PC-3 (cell line): ENCODE results near the gene TCERG1L. TPM values are rescaled to one million over a fixed set of nuclear protein-coding genes. Genes with fewer than 3 reads are reported as not detected.

Experiments used
- ATAC-seq: fragments of 200-7000 bp; cut with Tn5 transposase; 2 replicates; pipeline ENCODE4 v1.9.1; 2020; ENCODE audit warnings: mild to moderate bottlenecking, moderate library complexity
- BruUV-seq: library from RNA; stranded (reverse); fragments of 400-500 nt; replicated peaks from 2 replicates; lab custom pipeline; 2021; lab: Mats Ljungman, UMichigan
- CTCF ChIA-PET: fragments of 300-600 bp; sonication (Branson Sonifier 250); formaldehyde crosslinking; loops from one replicate; lab custom pipeline; 2022; ENCODE audit warnings: antibody characterized with exemption; lab: Charles Lee
- POLR2A ChIA-PET: fragments of 300-600 bp; sonication (Branson Sonifier 250); formaldehyde crosslinking; loops from one replicate; lab custom pipeline; 2022; ENCODE audit warnings: antibody characterized with exemption; ENCODE audit not compliant: unreplicated experiment; lab: Charles Lee
- DNase-seq: peaks from one replicate; pipeline ENCODE4 v3.0.0-alpha.2; 2015
- H2AFZ ChIP-seq: fragments of 300-600 bp; sonication (generic); 2 replicates; pipeline ENCODE4 v1.6.0; 2016; ENCODE audit warnings: antibody characterized with exemption, low read length
- H3F3A ChIP-seq: fragments of 300-600 bp; sonication (generic); one replicate; pipeline ENCODE4 v1.6.0; 2017; ENCODE audit warnings: antibody characterized with exemption, low read length, control low read depth, mild to moderate bottlenecking; ENCODE audit not compliant: unreplicated experiment
- H3K27ac ChIP-seq: fragments of 300-600 bp; sonication (generic); 2 replicates; pipeline ENCODE4 v1.5.1; 2016; ENCODE audit warnings: mild to moderate bottlenecking, low read length
- H3K27me3 ChIP-seq: fragments of 300-600 bp; sonication (generic); 2 replicates; pipeline ENCODE4 v1.6.1; 2016; ENCODE audit warnings: low read length, mixed read lengths
- H3K36me3 ChIP-seq: fragments of 300-600 bp; sonication (generic); 2 replicates; pipeline ENCODE4 v1.6.1; 2016; ENCODE audit warnings: low read depth, mixed run types, low read length, mixed read lengths
- H3K4me1 ChIP-seq: fragments of 300-600 bp; sonication (generic); 2 replicates; pipeline ENCODE4 v1.5.1; 2016; ENCODE audit warnings: low read length; ENCODE audit not compliant: insufficient read depth
- H3K4me2 ChIP-seq: fragments of 300-600 bp; sonication (generic); 2 replicates; pipeline ENCODE4 v1.6.0; 2016; ENCODE audit warnings: low read length
- H3K4me3 ChIP-seq: fragments of 300-600 bp; sonication (generic); 2 replicates; pipeline ENCODE4 v1.5.1; 2016; ENCODE audit warnings: mild to moderate bottlenecking, low read length, mixed read lengths
- H3K79me2 ChIP-seq: fragments of 300-600 bp; sonication (generic); 2 replicates; pipeline ENCODE4 v1.6.1; 2017; ENCODE audit warnings: low read length, mixed read lengths
- H3K9ac ChIP-seq: fragments of 300-600 bp; sonication (generic); 2 replicates; pipeline ENCODE4 v1.6.0; 2016; ENCODE audit warnings: mild to moderate bottlenecking, low read length
- H3K9me2 ChIP-seq: fragments of 300-600 bp; sonication (generic); replicated peaks from 2 replicates; pipeline ENCODE4 v1.6.1; 2016; ENCODE audit warnings: mixed run types, low read length, mixed read lengths
- H3K9me3 ChIP-seq: fragments of 300-600 bp; sonication (generic); 2 replicates; pipeline ENCODE4 v1.6.1; 2016; ENCODE audit warnings: low read length, mixed read lengths
- H4K20me1 ChIP-seq: fragments of 300-600 bp; sonication (generic); 2 replicates; pipeline ENCODE4 v1.6.1; 2016; ENCODE audit warnings: low read length, mixed read lengths
- EZH2 ChIP-seq: fragments of 300-600 bp; sonication (generic); IDR thresholded peaks from one replicate; pipeline ENCODE4 v1.6.1; 2017; ENCODE audit warnings: antibody characterized with exemption, mild to moderate bottlenecking, low read length; ENCODE audit not compliant: unreplicated experiment
- EZH2phosphoT487 ChIP-seq: fragments of 300-600 bp; sonication (generic); IDR thresholded peaks from 2 replicates; pipeline ENCODE4 v1.6.1; 2018; ENCODE audit warnings: mild to moderate bottlenecking, antibody characterized with exemption, low read length, borderline replicate concordance
- intact Hi-C: fragments of 100-400 bp; cut with micrococcal nuclease; formaldehyde crosslinking; loops from 2 replicates; pipeline ENCODE4 v1.9.0; 2023
- total RNA-seq: library from RNA; depleted of rRNA; stranded (reverse); fragments of >200 nt; gene quantifications from 2 replicates; pipeline ENCODE4 v1.2.3, GENCODE V29; 2014
- TF ChIP-seq, protein P1 (sequence below): fragments of 300-600 bp; sonication (generic); conservative IDR thresholded peaks from 2 replicates; pipeline ENCODE4 v1.5.1; 2017; ENCODE audit warnings: antibody characterized with exemption, low read depth, mild to moderate bottlenecking, low read length

Gene TCERG1L
- total RNA-seq, 1 experiment from 2014 or later = not detected

GRCh38 chr10:131320860-131321604, 9.5 kb upstream of the TCERG1L start:
- Histone ChIP-seq H3K4me2 (no peak overlapping the region), H3K36me3 (no peaks in the 10 kb centered on the region), H3K9me2 (no peaks in the 10 kb centered on the region), H3K4me1 (no peaks in the 10 kb centered on the region), H3K27ac (no peak overlapping the region), H3K9me3 (no peaks in the 10 kb centered on the region), H3K79me2 (no peaks in the 10 kb centered on the region), H3K4me3 (no peak overlapping the region), H4K20me1 (no peaks in the 10 kb centered on the region), H3K27me3 (0 out of 2 replicates have a peak, but pooled peaks cover 3% of the 10 kb centered on the region), H3F3A (no peaks in the 10 kb centered on the region), H3K9ac (no peak overlapping the region), H2AFZ (no peak overlapping the region)
- DNase-seq (no peak), ATAC-seq (no peak)
- intact Hi-C loops = no loop called here
- CTCF ChIA-PET = no interaction called here
- BruUV-seq = no TSS peak
- POLR2A ChIA-PET = no interaction called here
- TF ChIP-seq, protein P1, sequence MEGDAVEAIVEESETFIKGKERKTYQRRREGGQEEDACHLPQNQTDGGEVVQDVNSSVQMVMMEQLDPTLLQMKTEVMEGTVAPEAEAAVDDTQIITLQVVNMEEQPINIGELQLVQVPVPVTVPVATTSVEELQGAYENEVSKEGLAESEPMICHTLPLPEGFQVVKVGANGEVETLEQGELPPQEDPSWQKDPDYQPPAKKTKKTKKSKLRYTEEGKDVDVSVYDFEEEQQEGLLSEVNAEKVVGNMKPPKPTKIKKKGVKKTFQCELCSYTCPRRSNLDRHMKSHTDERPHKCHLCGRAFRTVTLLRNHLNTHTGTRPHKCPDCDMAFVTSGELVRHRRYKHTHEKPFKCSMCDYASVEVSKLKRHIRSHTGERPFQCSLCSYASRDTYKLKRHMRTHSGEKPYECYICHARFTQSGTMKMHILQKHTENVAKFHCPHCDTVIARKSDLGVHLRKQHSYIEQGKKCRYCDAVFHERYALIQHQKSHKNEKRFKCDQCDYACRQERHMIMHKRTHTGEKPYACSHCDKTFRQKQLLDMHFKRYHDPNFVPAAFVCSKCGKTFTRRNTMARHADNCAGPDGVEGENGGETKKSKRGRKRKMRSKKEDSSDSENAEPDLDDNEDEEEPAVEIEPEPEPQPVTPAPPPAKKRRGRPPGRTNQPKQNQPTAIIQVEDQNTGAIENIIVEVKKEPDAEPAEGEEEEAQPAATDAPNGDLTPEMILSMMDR = no peak
- TF ChIP-seq EZH2 (no peak), EZH2phosphoT487 (no peak)

- H4K20me1 ChIP-seq = no peaks in the 10 kb centered on the region
- H3K4me1 ChIP-seq = no peaks in the 10 kb centered on the region
- no peaks in the 10 kb centered on the region for H3F3A ChIP-seq
- H3K4me2 ChIP-seq = no peak overlapping the region
- ChIA-PET CTCF (no interaction called here), POLR2A (no interaction called here)
- no TSS peak for BruUV-seq
- TF ChIP-seq, protein P1 = no peak
- TF ChIP-seq EZH2phosphoT487 (no peak), EZH2 (no peak)
- ATAC-seq (no peak), DNase-seq (no peak)
- no peak overlapping the region for H3K27ac ChIP-seq
- H3K9me2 ChIP-seq = no peaks in the 10 kb centered on the region
- H3K27me3 ChIP-seq = 0 out of 2 replicates have a peak, but pooled peaks cover 3% of the 10 kb centered on the region
- H3K9ac ChIP-seq = no peak overlapping the region
- H3K9me3 ChIP-seq = no peaks in the 10 kb centered on the region
- H3K4me3 ChIP-seq = no peak overlapping the region
- H3K79me2 ChIP-seq = no peaks in the 10 kb centered on the region
- no peak overlapping the region for H2AFZ ChIP-seq
- intact Hi-C loops = no loop called here
- no peaks in the 10 kb centered on the region for H3K36me3 ChIP-seq
Measured at GRCh38 chr10:131318814-131319213, 7.3 kb upstream of the TCERG1L start.

- no peaks in the 10 kb centered on the region for H3K9me3 ChIP-seq
- no peak overlapping the region for H3K4me3 ChIP-seq
- no peaks in the 10 kb centered on the region for H3K79me2 ChIP-seq
- H3K27ac ChIP-seq = no peak overlapping the region
- H3K36me3 ChIP-seq = no peaks in the 10 kb centered on the region
- CTCF ChIA-PET = no interaction called here
- H3K9ac ChIP-seq = no peak overlapping the region
- intact Hi-C loops = no loop called here
- no peaks in the 10 kb centered on the region for H3K4me1 ChIP-seq
- no peaks in the 10 kb centered on the region for H4K20me1 ChIP-seq
- POLR2A ChIA-PET = no interaction called here
- 0 out of 2 replicates have a peak, but pooled peaks cover 3% of the 10 kb centered on the region for H3K27me3 ChIP-seq
- BruUV-seq = no TSS peak
- H2AFZ ChIP-seq = no peak overlapping the region
- H3K4me2 ChIP-seq = no peak overlapping the region
- TF ChIP-seq EZH2phosphoT487 = no peak
- no peak for TF ChIP-seq EZH2
- TF ChIP-seq, protein P1 = no peak
- DNase-seq (no peak), ATAC-seq (no peak)
- H3F3A ChIP-seq = no peaks in the 10 kb centered on the region
- H3K9me2 ChIP-seq = no peaks in the 10 kb centered on the region
Measured at GRCh38 chr10:131318291-131318690, 6.8 kb upstream of the TCERG1L start.
